Fibroblast of the aortic adventitia (primary cell): ENCODE measurements around the gene KLF13. TPM values are rescaled to one million over a fixed set of nuclear protein-coding genes. Genes with fewer than 3 reads are reported as not detected.

Experiments used
- DNase-seq: peaks from one replicate; pipeline ENCODE4 v3.0.0-alpha.2; 2010; ENCODE audit warnings: low read depth
- H3K4me3 ChIP-seq: 2 replicates; pipeline ENCODE4 v1.5.1; 2011; ENCODE audit warnings: low read depth, mild to moderate bottlenecking, control low read depth, low read length, moderate library complexity
- total RNA-seq: library from RNA; depleted of rRNA; stranded (reverse); fragments of >200 nt; gene quantifications from 2 replicates; pipeline ENCODE4 v1.2.3, GENCODE V29; 2012; ENCODE audit warnings: low replicate concordance
- TF ChIP-seq, protein P1 (sequence below): IDR thresholded peaks from 2 replicates; pipeline ENCODE4 v1.5.1; 2011; ENCODE audit warnings: mild to moderate bottlenecking, low read length, control low read depth, inconsistent platforms; ENCODE audit not compliant: insufficient read depth

KLF13 gene
- total RNA-seq, 1 donor = 40.4 TPM

DNA sequence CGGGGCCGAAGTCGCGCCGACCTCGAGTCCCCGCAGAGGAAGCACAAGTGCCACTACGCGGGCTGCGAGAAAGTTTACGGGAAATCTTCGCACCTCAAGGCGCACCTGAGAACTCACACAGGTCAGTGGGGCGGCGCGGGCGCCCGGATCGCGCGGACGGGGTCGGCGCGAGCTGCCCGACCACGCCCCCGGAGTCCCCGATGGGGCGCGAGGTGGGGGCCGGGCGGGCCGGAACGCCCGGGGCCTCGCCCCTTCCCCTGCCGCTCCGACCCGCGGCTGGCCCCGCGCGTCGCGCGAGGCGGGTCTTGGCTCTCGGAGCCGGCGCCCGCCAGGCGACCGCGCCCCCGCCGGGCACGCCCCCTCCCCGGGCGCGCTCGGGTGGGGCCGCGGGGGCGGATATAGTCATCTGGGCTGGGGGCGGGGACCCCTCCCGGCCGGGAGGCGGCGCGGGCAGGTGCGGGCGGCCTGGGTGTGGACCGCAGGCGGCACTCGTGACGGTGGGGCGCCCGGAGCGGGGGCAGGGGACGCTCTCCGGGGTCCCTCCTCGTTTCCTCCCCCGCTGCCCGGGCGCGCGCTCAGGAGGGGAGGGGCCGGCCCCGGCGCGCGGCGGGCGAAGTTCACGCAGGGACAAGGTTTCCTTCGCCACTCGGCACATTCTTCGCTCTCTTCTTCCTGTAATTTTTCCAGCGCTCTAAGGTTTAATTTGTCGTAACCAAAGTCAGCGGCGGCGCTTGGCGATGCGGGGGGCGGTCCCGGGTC is 1.2 kb downstream of the KLF13 start:
- TF ChIP-seq, protein P1, sequence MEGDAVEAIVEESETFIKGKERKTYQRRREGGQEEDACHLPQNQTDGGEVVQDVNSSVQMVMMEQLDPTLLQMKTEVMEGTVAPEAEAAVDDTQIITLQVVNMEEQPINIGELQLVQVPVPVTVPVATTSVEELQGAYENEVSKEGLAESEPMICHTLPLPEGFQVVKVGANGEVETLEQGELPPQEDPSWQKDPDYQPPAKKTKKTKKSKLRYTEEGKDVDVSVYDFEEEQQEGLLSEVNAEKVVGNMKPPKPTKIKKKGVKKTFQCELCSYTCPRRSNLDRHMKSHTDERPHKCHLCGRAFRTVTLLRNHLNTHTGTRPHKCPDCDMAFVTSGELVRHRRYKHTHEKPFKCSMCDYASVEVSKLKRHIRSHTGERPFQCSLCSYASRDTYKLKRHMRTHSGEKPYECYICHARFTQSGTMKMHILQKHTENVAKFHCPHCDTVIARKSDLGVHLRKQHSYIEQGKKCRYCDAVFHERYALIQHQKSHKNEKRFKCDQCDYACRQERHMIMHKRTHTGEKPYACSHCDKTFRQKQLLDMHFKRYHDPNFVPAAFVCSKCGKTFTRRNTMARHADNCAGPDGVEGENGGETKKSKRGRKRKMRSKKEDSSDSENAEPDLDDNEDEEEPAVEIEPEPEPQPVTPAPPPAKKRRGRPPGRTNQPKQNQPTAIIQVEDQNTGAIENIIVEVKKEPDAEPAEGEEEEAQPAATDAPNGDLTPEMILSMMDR = no peak
- peak overlapping the region; percentile 81 for H3K4me3 ChIP-seq
- peak; percentile 39 for DNase-seq

DNA sequence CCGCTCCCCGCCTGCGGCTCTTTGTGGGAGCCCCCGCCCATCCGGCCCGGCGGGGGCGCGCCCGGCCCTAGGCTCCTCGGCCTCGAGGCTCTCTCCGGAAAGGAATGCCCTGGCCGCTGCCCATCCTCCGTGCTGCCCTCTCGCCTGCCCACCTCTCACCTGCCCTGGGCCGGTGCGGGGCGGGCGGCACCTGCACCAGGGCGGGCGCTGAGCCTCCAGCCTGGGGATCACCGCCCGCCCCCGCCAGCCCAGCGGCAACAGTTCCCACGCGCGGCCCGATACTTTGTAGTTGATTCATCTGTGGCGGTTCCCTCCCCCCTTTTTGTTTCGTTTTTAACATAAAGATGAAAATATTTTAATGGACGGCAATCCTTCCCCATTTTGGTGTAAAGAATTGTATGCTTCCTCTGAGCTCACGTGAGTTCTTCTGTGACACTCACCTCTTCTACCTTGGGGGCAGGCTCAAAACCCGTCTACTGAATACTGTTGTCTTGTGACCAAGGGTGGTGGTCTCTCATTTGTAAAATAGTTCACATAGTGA is 1.9 kb downstream of the KLF13 start:
- H3K4me3 ChIP-seq = peak overlapping the region; percentile 81
- TF ChIP-seq, protein P1 = no peak
- no peak for DNase-seq

DNA sequence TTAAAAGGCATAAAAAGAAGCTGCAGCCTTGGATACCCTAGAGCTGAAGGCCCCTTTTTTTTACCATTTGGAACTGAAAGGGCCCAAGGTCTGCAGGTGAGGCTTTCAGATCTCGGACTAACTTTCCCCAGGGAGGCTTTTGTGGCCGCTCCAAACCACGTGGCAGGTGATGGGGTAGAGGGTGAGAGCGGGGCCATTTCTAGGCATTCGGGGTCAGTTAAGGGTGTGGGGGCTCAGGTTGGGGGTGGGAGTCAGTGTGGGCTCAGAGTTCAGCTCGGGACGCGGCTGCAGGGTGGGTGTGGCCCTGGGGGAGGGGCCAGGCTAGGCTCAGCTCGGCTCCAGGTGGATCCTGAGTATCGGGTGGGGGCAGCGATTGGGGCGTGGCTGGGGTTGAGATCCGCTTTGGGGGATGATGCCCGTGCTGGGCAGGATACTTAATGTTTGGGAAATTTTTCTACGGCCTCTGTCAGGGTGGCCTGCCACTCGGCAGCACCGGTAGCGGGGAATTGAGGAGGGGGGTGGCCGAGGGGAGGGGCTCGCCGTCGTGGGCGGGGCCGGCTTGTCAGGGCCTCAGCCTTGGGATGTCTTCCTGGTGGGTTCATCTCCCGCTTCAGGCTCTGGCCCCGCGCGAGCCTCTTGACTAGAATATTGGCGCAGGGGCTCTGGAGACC is 2.5 kb downstream of the KLF13 start:
- TF ChIP-seq, protein P1 = no peak
- no peak for DNase-seq
- peak overlapping the region; percentile 81 for H3K4me3 ChIP-seq

DNA sequence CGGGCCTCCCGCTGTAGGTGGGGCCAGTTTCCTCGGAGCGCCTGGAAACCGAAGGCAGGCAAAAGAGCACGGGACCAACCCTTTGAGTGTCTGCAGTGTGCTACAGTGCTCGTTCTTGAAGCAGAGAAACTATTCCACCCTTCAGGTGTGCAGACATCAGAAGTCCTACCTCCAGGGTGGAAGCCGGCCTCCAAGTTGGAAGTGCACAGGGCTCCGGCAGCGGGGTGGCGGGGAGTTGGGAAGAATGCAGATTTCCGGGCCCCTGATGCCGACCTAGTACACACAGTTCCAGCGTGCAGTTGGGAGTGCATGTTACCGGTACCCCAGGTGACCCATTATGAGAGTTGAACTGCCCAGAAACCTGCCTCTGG is 3.0 kb downstream of the KLF13 start:
- DNase-seq = no peak
- TF ChIP-seq, protein P1 = no peak
- peak overlapping the region; percentile 81 for H3K4me3 ChIP-seq

DNA sequence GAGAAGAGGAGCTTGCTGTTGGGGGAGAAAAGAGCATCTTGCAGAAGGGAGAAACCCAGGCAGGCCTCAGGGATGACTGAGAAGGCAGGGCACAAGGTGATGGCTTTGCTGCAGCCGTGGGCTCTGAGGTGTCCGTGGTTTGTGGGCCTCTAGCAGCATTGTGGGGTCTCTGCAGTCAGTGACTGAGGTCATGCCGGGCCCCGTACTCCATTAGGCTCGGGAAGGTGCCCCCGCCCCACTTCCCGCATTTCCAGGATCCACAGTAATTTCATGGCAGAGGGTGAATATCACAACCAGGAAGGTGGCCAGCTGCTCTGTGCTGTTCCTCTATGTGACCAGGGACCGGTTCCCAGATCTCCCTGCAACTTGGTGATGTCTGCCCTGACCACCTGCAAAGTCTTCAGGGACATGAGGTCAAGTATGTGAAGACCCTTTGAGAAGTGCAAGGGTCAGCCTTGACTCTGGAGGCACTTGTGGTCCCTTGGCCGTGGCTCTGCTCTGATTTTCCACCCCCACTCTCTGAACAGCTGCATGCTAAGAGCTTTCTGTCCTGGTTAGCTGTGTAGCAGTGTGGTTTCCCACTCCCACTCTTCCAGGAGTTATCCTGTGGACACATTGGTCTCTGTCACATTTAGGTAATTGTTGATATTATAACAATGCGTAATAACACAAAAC is 3.6 kb downstream of the KLF13 start:
- no peak overlapping the region for H3K4me3 ChIP-seq
- TF ChIP-seq, protein P1 = no peak
- no peak for DNase-seq

DNA sequence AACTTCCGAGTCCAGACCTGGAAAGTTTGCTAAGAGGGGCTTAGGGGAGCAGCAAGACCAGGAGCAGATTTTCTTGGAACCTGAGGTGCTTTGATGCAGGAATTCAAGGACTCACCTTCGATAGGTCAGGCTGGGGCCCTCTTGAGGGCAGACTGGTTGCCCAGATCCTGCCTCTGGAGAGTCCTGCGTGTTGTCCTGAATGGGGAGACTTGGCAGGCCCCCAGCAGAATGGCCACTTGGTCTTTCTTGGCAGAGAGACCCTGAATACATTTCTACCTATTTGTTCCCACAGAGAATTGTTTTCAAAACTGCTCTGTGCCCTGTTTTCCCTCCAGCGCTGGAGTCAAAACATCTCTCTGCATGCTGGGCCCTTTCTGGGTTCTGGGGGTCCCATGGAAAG is 4.2 kb downstream of the KLF13 start:
- TF ChIP-seq, protein P1 = no peak
- H3K4me3 ChIP-seq = no peak overlapping the region
- DNase-seq = no peak
